Measurements from ENCODE around the gene ANKRD40.
"Not testable (repeated sequence)": the region's sequence is repeated elsewhere in the genome, so short reads cannot be mapped to it uniquely, and the experiment has no call there.

The ANKRD40 gene

DNA sequence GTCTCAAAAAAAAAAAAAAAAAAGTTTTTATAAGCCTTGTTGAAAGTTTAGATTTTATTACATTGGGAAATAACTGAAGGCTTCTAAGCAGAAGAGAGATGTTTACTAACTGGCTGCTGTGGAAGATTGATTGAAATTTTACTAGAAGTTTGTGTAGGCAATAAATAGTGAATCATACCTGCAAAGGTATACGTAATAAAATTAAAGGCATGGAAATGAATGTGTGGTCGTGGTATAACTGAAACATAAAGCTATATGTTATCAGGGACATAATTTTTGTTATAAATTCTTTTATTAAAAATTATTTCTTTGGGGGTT is 20.4 kb upstream of the ANKRD40 start:
- Histone ChIP-seq H3K27ac (no peak overlapping the region), H3K36me3 (ENCODE audit: control insufficient read depth, insufficient read depth, low read length) (no peaks in the 10 kb centered on the region), H3K4me3 (ENCODE audit: low read depth, low read length) (no peak overlapping the region), H3K27me3 (ENCODE audit: control insufficient read depth, insufficient read depth, low read length) (no peaks in the 10 kb centered on the region), H3K4me1 (peaks cover 8% of the 10 kb centered on the region), H3K9ac (no peak overlapping the region), H3K4me2 (ENCODE audit: low read length) (no peak overlapping the region), H3K79me2 (peaks cover 79% of the 10 kb centered on the region), H3K9me3 (ENCODE audit: control insufficient read depth, low read length) (no peaks in the 10 kb centered on the region), H2AFZ (no peak overlapping the region)
- TF ChIP-seq, protein P1, sequence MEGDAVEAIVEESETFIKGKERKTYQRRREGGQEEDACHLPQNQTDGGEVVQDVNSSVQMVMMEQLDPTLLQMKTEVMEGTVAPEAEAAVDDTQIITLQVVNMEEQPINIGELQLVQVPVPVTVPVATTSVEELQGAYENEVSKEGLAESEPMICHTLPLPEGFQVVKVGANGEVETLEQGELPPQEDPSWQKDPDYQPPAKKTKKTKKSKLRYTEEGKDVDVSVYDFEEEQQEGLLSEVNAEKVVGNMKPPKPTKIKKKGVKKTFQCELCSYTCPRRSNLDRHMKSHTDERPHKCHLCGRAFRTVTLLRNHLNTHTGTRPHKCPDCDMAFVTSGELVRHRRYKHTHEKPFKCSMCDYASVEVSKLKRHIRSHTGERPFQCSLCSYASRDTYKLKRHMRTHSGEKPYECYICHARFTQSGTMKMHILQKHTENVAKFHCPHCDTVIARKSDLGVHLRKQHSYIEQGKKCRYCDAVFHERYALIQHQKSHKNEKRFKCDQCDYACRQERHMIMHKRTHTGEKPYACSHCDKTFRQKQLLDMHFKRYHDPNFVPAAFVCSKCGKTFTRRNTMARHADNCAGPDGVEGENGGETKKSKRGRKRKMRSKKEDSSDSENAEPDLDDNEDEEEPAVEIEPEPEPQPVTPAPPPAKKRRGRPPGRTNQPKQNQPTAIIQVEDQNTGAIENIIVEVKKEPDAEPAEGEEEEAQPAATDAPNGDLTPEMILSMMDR (IDR thresholded peaks at IDR 0.05) = no peak

DNA sequence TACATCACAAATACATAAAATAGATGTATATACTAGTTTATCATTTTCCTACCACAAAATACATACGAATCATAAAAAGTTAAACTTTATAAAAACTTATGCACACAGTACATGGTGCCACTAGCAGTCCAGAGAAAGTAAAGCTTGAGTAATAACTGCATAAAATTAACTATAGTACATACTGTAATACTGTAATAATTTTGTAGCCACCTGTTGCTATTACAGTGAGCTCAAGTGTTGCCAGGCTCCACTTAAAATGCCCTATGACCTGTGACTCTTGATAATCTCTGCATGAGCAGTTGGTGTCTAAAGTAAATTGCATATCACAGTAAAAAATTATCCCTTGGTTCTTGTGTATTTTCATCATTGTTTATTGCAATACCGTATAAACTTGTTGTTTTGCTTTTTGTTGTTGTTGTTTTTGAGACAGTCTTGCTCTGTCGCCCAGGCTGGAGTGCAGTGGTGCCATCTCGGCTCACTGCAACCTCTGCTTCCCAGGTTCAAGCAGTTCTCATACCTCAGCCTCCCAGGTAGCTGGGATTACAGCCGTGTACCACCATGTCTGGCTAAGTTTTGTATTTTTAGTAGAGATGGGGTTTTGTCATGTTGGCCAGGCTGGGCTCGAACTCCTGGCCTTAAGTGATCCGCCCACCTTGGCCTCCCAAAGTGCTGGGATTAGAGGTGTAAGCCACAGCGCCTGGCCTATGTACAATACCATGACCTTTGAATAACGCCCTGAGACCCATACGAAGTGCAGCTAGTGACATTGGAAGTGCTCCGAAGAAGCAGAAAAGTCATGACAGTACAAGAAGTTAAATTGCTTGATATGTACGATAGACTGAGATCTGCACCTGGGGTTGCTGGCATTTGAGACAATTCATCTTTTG is 18.3 kb upstream of the ANKRD40 start:
- Histone ChIP-seq H3K36me3 (ENCODE audit: control insufficient read depth, insufficient read depth, low read length) (no peaks in the 10 kb centered on the region), H2AFZ (no peak overlapping the region), H3K4me1 (peaks cover 15% of the 10 kb centered on the region), H3K4me3 (ENCODE audit: low read depth, low read length) (no peak overlapping the region), H3K4me2 (ENCODE audit: low read length) (no peak overlapping the region), H3K79me2 (peaks cover 83% of the 10 kb centered on the region), H3K9me3 (ENCODE audit: control insufficient read depth, low read length) (no peaks in the 10 kb centered on the region), H3K9ac (no peak overlapping the region), H3K27ac (no peak overlapping the region), H3K27me3 (ENCODE audit: control insufficient read depth, insufficient read depth, low read length) (no peaks in the 10 kb centered on the region)
- TF ChIP-seq, protein P1 (IDR thresholded peaks at IDR 0.05) = no peak

DNA sequence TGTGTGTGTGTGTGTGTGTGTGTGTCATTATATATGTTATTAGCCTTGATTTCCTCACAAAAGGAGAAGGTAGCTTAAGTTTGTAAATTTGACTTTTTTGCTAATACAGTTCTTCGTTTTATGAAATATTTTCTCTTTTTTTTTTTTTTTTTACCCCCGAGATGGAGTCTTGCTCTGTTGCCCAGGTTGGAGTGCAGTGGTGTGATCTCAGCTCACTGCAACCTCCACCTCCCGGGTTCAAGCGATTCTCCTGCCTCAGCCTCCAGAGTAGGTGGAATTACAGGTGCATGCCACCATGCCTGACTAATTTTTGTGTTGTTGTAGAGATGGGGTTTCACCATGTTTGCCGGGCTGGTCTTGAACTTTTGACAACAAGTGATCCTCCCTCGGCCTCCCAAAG is 16.9 kb upstream of the ANKRD40 start:
- H3K9ac ChIP-seq; H3K27me3 ChIP-seq (ENCODE audit: control insufficient read depth, insufficient read depth, low read length); H3K9me3 ChIP-seq (ENCODE audit: control insufficient read depth, low read length); H3K36me3 ChIP-seq (ENCODE audit: control insufficient read depth, insufficient read depth, low read length); H3K27ac ChIP-seq; H2AFZ ChIP-seq; H3K4me3 ChIP-seq (ENCODE audit: low read depth, low read length); H3K4me2 ChIP-seq (ENCODE audit: low read length); H3K4me1 ChIP-seq: not testable (repeated sequence)
- peaks cover 78% of the 10 kb centered on the region for H3K79me2 ChIP-seq

DNA sequence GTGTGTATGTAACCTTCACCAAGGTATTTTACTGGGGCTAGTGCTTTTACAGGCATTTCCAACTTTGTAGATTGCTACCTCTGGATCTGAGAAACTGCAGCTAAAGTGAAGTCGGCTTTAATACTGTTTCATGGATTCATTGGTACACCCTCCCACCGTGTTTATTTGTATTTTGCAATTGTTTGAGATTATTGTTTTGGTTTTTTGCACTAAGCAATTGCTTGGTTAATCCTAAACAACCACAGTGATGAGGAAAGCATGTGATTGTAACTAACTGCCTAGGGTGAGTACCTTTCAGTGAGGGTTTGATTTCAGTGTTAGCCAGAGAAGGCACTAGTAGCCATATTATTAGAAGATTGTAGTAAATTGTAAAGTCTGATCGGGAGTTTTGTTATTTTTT is 15.0 kb upstream of the ANKRD40 start:
- H3K4me2 ChIP-seq (ENCODE audit: low read length) = no peak overlapping the region
- H3K36me3 ChIP-seq (ENCODE audit: control insufficient read depth, insufficient read depth, low read length) = no peaks in the 10 kb centered on the region
- TF ChIP-seq, protein P1 (IDR thresholded peaks at IDR 0.05) = no peak
- no peak overlapping the region for H3K27ac ChIP-seq
- no peak overlapping the region for H2AFZ ChIP-seq
- H3K4me1 ChIP-seq = peaks cover 9% of the 10 kb centered on the region
- no peak overlapping the region for H3K4me3 ChIP-seq (ENCODE audit: low read depth, low read length)
- no peaks in the 10 kb centered on the region for H3K27me3 ChIP-seq (ENCODE audit: control insufficient read depth, insufficient read depth, low read length)
- H3K9ac ChIP-seq = no peak overlapping the region
- H3K79me2 ChIP-seq = peaks cover 68% of the 10 kb centered on the region
- H3K9me3 ChIP-seq (ENCODE audit: control insufficient read depth, low read length) = no peaks in the 10 kb centered on the region

DNA sequence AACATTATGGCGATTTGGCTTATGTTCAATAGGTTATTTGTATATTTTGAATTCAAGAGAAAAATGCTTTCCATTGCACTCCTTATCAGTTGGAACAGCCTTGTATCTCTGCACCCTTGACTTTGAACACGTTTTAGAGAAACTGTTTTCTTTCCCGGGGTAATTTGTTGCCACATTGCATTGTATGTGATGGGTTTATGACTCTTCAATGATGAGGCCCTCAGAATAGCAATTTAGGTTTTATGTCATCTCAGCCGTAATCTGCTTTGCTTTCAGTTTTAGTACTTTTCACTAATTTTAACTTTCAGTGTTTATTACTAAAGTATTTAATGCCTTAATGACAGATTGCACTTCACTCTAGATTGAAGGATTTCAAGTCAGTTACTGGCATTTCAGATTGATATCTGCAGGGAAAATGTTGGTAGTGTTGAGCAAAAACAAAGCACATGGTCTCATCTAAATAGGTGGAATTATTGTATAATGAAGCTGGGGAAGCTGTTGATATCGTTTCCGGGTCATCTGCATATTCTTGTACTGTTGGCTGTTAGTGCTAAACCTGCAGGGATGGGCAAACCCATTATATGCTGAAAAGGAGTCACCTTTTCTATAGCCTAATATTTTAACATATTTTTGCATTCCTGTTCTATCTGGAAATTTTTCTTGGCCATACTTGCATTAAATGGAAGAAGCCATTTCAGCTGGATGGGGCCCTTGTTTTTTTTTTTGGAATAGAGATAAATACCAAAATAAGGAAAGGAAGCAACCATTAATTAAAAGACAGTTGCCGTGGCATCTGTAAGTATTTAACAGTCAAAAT is 13.7 kb upstream of the ANKRD40 start:
- Histone ChIP-seq H3K27ac (no peak overlapping the region), H3K4me2 (ENCODE audit: low read length) (peak overlapping the region; percentile 82), H3K4me3 (ENCODE audit: low read depth, low read length) (peak overlapping the region; percentile 96), H3K9me3 (ENCODE audit: control insufficient read depth, low read length) (no peaks in the 10 kb centered on the region), H3K79me2 (peaks cover 55% of the 10 kb centered on the region), H3K36me3 (ENCODE audit: control insufficient read depth, insufficient read depth, low read length) (no peaks in the 10 kb centered on the region), H2AFZ (no peak overlapping the region), H3K9ac (no peak overlapping the region), H3K27me3 (ENCODE audit: control insufficient read depth, insufficient read depth, low read length) (no peaks in the 10 kb centered on the region), H3K4me1 (peaks cover 9% of the 10 kb centered on the region)
- TF ChIP-seq, protein P1 (IDR thresholded peaks at IDR 0.05) = no peak

All from parathyroid adenoma (tissue), 2 donors.